ENCODE results near the gene PWP2.

PWP2 gene

GRCh38 chr21:44082648-44083440, 24.4 kb upstream of the PWP2 start:
- H3K27ac ChIP-seq (ENCODE audit: low read depth in 2 of 2, low read length in 2 of 2), result peak overlapping the region; percentile 39 to 54
- no peaks in the 10 kb centered on the region for H3K27me3 ChIP-seq (ENCODE audit: control insufficient read depth in 2 of 2, insufficient read depth in 2 of 2, low read length in 2 of 2)
- H3K9ac ChIP-seq (ENCODE audit: low read depth in 1 of 2, low read length in 2 of 2), result no peak overlapping the region
- no peaks in the 10 kb centered on the region for H3K9me3 ChIP-seq (ENCODE audit: control insufficient read depth in 2 of 2, low read length in 2 of 2)
- H3K36me3 ChIP-seq (ENCODE audit: control insufficient read depth in 2 of 2, insufficient read depth in 2 of 2, low read length in 2 of 2), result peaks cover 54 to 77% of the 10 kb centered on the region in 2 donors
- H3K4me1 ChIP-seq (ENCODE audit: control insufficient read depth in 2 of 2, insufficient read depth in 2 of 2, low read length in 2 of 2), result peaks cover 9 to 12% of the 10 kb centered on the region in 2 donors
- no peak overlapping the region for H3K4me3 ChIP-seq (ENCODE audit: low read length in 2 of 2)

GRCh38 chr21:44083631-44084291, 23.4 kb upstream of the PWP2 start:
- H3K4me3 ChIP-seq (ENCODE audit: low read length in 2 of 2), result peak overlapping the region in 1 of 2 donors; percentile 1
- peak overlapping the region in 1 of 2 donors; percentile 33 for H3K9ac ChIP-seq (ENCODE audit: low read depth in 1 of 2, low read length in 2 of 2)
- peaks cover 50 to 77% of the 10 kb centered on the region in 2 donors for H3K36me3 ChIP-seq (ENCODE audit: control insufficient read depth in 2 of 2, insufficient read depth in 2 of 2, low read length in 2 of 2)
- H3K4me1 ChIP-seq (ENCODE audit: control insufficient read depth in 2 of 2, insufficient read depth in 2 of 2, low read length in 2 of 2), result peaks cover 18 to 22% of the 10 kb centered on the region in 2 donors
- H3K9me3 ChIP-seq (ENCODE audit: control insufficient read depth in 2 of 2, low read length in 2 of 2), result no peaks in the 10 kb centered on the region
- H3K27me3 ChIP-seq (ENCODE audit: control insufficient read depth in 2 of 2, insufficient read depth in 2 of 2, low read length in 2 of 2), result no peaks in the 10 kb centered on the region
- H3K27ac ChIP-seq (ENCODE audit: low read depth in 2 of 2, low read length in 2 of 2), result peak overlapping the region; percentile 54 to 76

GRCh38 chr21:44084496-44085241, 22.5 kb upstream of the PWP2 start:
- peak overlapping the region; percentile 10 to 41 for H3K9ac ChIP-seq (ENCODE audit: low read depth in 1 of 2, low read length in 2 of 2)
- peaks cover 27 to 31% of the 10 kb centered on the region in 2 donors for H3K4me1 ChIP-seq (ENCODE audit: control insufficient read depth in 2 of 2, insufficient read depth in 2 of 2, low read length in 2 of 2)
- no peaks in the 10 kb centered on the region for H3K9me3 ChIP-seq (ENCODE audit: control insufficient read depth in 2 of 2, low read length in 2 of 2)
- peak overlapping the region; percentile 43 to 76 for H3K27ac ChIP-seq (ENCODE audit: low read depth in 2 of 2, low read length in 2 of 2)
- H3K4me3 ChIP-seq (ENCODE audit: low read length in 2 of 2), result peak overlapping the region in 1 of 2 donors; percentile 26
- peaks cover 45 to 78% of the 10 kb centered on the region in 2 donors for H3K36me3 ChIP-seq (ENCODE audit: control insufficient read depth in 2 of 2, insufficient read depth in 2 of 2, low read length in 2 of 2)
- H3K27me3 ChIP-seq (ENCODE audit: control insufficient read depth in 2 of 2, insufficient read depth in 2 of 2, low read length in 2 of 2), result no peaks in the 10 kb centered on the region

- Histone ChIP-seq H3K9me3 (ENCODE audit: control insufficient read depth in 2 of 2, low read length in 2 of 2) (no peaks in the 10 kb centered on the region), H3K36me3 (ENCODE audit: control insufficient read depth in 2 of 2, insufficient read depth in 2 of 2, low read length in 2 of 2) (peaks cover 40 to 80% of the 10 kb centered on the region in 2 donors), H3K9ac (ENCODE audit: low read depth in 1 of 2, low read length in 2 of 2) (no peak overlapping the region), H3K4me3 (ENCODE audit: low read length in 2 of 2) (no peak overlapping the region), H3K27me3 (ENCODE audit: control insufficient read depth in 2 of 2, insufficient read depth in 2 of 2, low read length in 2 of 2) (no peaks in the 10 kb centered on the region), H3K4me1 (ENCODE audit: control insufficient read depth in 2 of 2, insufficient read depth in 2 of 2, low read length in 2 of 2) (peaks cover 36 to 38% of the 10 kb centered on the region in 2 donors), H3K27ac (ENCODE audit: low read depth in 2 of 2, low read length in 2 of 2) (peak overlapping the region in 1 of 2 donors; percentile 96)
Observed at GRCh38 chr21:44085491-44086321, 21.5 kb upstream of the PWP2 start.

GRCh38 chr21:44086636-44087425, 20.4 kb upstream of the PWP2 start:
- Histone ChIP-seq H3K27me3 (ENCODE audit: control insufficient read depth in 2 of 2, insufficient read depth in 2 of 2, low read length in 2 of 2) (no peaks in the 10 kb centered on the region), H3K4me3 (ENCODE audit: low read length in 2 of 2) (no peak overlapping the region), H3K36me3 (ENCODE audit: control insufficient read depth in 2 of 2, insufficient read depth in 2 of 2, low read length in 2 of 2) (peaks cover 38 to 75% of the 10 kb centered on the region in 2 donors), H3K27ac (ENCODE audit: low read depth in 2 of 2, low read length in 2 of 2) (peak overlapping the region; percentile 4 to 96), H3K9ac (ENCODE audit: low read depth in 1 of 2, low read length in 2 of 2) (no peak overlapping the region), H3K9me3 (ENCODE audit: control insufficient read depth in 2 of 2, low read length in 2 of 2) (no peaks in the 10 kb centered on the region), H3K4me1 (ENCODE audit: control insufficient read depth in 2 of 2, insufficient read depth in 2 of 2, low read length in 2 of 2) (peaks cover 37 to 38% of the 10 kb centered on the region in 2 donors)

- peaks cover 37 to 72% of the 10 kb centered on the region in 2 donors for H3K36me3 ChIP-seq (ENCODE audit: control insufficient read depth in 2 of 2, insufficient read depth in 2 of 2, low read length in 2 of 2)
- peaks cover 44% of the 10 kb centered on the region in 2 donors for H3K4me1 ChIP-seq (ENCODE audit: control insufficient read depth in 2 of 2, insufficient read depth in 2 of 2, low read length in 2 of 2)
- H3K27me3 ChIP-seq (ENCODE audit: control insufficient read depth in 2 of 2, insufficient read depth in 2 of 2, low read length in 2 of 2), result no peaks in the 10 kb centered on the region
- peak overlapping the region; percentile 93 to 96 for H3K27ac ChIP-seq (ENCODE audit: low read depth in 2 of 2, low read length in 2 of 2)
- H3K4me3 ChIP-seq (ENCODE audit: low read length in 2 of 2), result peak overlapping the region in 1 of 2 donors; percentile 48
- no peaks in the 10 kb centered on the region for H3K9me3 ChIP-seq (ENCODE audit: control insufficient read depth in 2 of 2, low read length in 2 of 2)
- H3K9ac ChIP-seq (ENCODE audit: low read depth in 1 of 2, low read length in 2 of 2), result peak overlapping the region; percentile 18 to 56
Observed at GRCh38 chr21:44087426-44088400, 19.5 kb upstream of the PWP2 start.

GRCh38 chr21:44088401-44088780, 18.8 kb upstream of the PWP2 start:
- Histone ChIP-seq H3K9me3 (ENCODE audit: control insufficient read depth in 2 of 2, low read length in 2 of 2) (no peaks in the 10 kb centered on the region), H3K4me1 (ENCODE audit: control insufficient read depth in 2 of 2, insufficient read depth in 2 of 2, low read length in 2 of 2) (peaks cover 45 to 48% of the 10 kb centered on the region in 2 donors), H3K4me3 (ENCODE audit: low read length in 2 of 2) (peak overlapping the region; percentile 27 to 80), H3K36me3 (ENCODE audit: control insufficient read depth in 2 of 2, insufficient read depth in 2 of 2, low read length in 2 of 2) (peaks cover 31 to 66% of the 10 kb centered on the region in 2 donors), H3K9ac (ENCODE audit: low read depth in 1 of 2, low read length in 2 of 2) (peak overlapping the region; percentile 75 to 84), H3K27me3 (ENCODE audit: control insufficient read depth in 2 of 2, insufficient read depth in 2 of 2, low read length in 2 of 2) (no peaks in the 10 kb centered on the region), H3K27ac (ENCODE audit: low read depth in 2 of 2, low read length in 2 of 2) (peak overlapping the region; percentile 93 to 96)

Measured in mucosa of rectum (tissue), 2 donors.